K562 (cell line): ENCODE measurements around the gene SLC9C2. TPM values are rescaled to one million over a fixed set of nuclear protein-coding genes. Genes with fewer than 3 reads are reported as not detected.
"Not testable (repeated sequence)": the region's sequence is repeated elsewhere in the genome, so short reads cannot be mapped to it uniquely, and the experiment has no call there.

Source experiments
- ATAC-seq: fragments of 200-7000 bp; cut with Tn5 transposase; 3 replicates; pipeline ENCODE4 v1.9.1; 2020; ENCODE audit warnings: moderate library complexity
- BruUV-seq: library from RNA; stranded (reverse); fragments of 400-500 nt; replicated peaks from 2 replicates; lab custom pipeline; 2021; lab: Mats Ljungman, UMichigan
- CTCF ChIA-PET: fragments of 300-600 bp; formaldehyde crosslinking; extraction: SDS; loops from one replicate; lab custom pipeline; 2021; ENCODE audit warnings: low intra/inter-chr PET ratio; lab: Yijun Ruan, JAX
- POLR2A ChIA-PET: fragments of 300-600, 350-650 bp; sonication (Branson Sonifier 250); formaldehyde crosslinking; extraction: SDS; loops from one replicate; lab custom pipeline; 2021; ENCODE audit warnings: antibody characterized with exemption, inconsistent platforms; lab: Yijun Ruan, JAX
- DNase-seq, 4 experiments: peaks; one replicate each; pipeline versions ENCODE4 v3.0.0 to v3.0.0-alpha.2; 2011 to 2018; ENCODE audit warnings: low spot score in 3 of 4, mixed read lengths in 3 of 4; ENCODE audit errors: extremely low read depth in 1 of 4
- FAIRE-seq: peaks from 2 replicates; lab custom pipeline; 2011; peaks lifted over from hg19 to GRCh38; lab: Jason Lieb, UNC
- H2AFZ ChIP-seq: 2 replicates; pipeline ENCODE4 v1.6.0; 2011; ENCODE audit warnings: low read depth, low read length, control low read depth, inconsistent platforms
- H3K27ac ChIP-seq: fragments of 200-600 bp; 3 replicates; pipeline ENCODE4 v1.8.0; 2011; ENCODE audit warnings: low read depth, mild to moderate bottlenecking, control low read depth, inconsistent platforms, low read length, moderate library complexity, mixed read lengths; ENCODE audit errors: extremely low read depth
- H3K27me3 ChIP-seq, 2 experiments: fragments of 300-600 bp in 1 of 2; 2 replicates in 1 of 2; 3 replicates in 1 of 2; pipeline versions ENCODE4 v1.6.0 to v1.8.0; 2011; ENCODE audit warnings: inconsistent platforms in 2 of 2, low read length in 2 of 2, mild to moderate bottlenecking in 1 of 2, mixed read lengths in 1 of 2, moderate library complexity in 1 of 2; ENCODE audit not compliant: control insufficient read depth in 2 of 2, insufficient read depth in 2 of 2
- H3K36me3 ChIP-seq: fragments of 300-600 bp; 3 replicates; pipeline ENCODE4 v1.8.0; 2011; ENCODE audit warnings: mild to moderate bottlenecking, low read length, inconsistent platforms; ENCODE audit not compliant: control insufficient read depth, insufficient read depth
- H3K4me1 ChIP-seq, 2 experiments: fragments of 200-600 bp in 1 of 2; replicated peaks in 1 of 2; 2 replicates in 1 of 2; 3 replicates in 1 of 2; pipeline versions ENCODE4 v1.5.1 to v1.8.0; 2011; ENCODE audit warnings: inconsistent platforms in 2 of 2, low read length in 2 of 2, mild to moderate bottlenecking in 1 of 2, mixed read lengths in 1 of 2, moderate library complexity in 1 of 2; ENCODE audit not compliant: control insufficient read depth in 2 of 2, insufficient read depth in 2 of 2
- H3K4me2 ChIP-seq: 2 replicates; pipeline ENCODE4 v1.6.1; 2011; ENCODE audit warnings: low read length, control low read depth, inconsistent platforms, mixed read lengths; ENCODE audit not compliant: insufficient read depth
- H3K4me3 ChIP-seq: fragments of 200-600 bp; sonication (generic), shearing (Covaris generic); 2 replicates; pipeline ENCODE4 v1.5.1; 2016; ENCODE audit warnings: control low read depth, inconsistent platforms
- H3K79me2 ChIP-seq: fragments of 200-600 bp; 3 replicates; pipeline ENCODE4 v1.8.0; 2011; ENCODE audit warnings: low read length, inconsistent platforms; ENCODE audit not compliant: control insufficient read depth, insufficient read depth
- H3K9ac ChIP-seq, 2 experiments: 2 replicates each; pipeline versions ENCODE4 v1.6.0 to v1.6.1; 2011; ENCODE audit warnings: low read depth in 2 of 2, low read length in 2 of 2, control low read depth in 1 of 2, inconsistent platforms in 1 of 2, mild to moderate bottlenecking in 1 of 2, mixed read lengths in 1 of 2; ENCODE audit not compliant: insufficient read depth in 1 of 2
- H3K9me1 ChIP-seq: one replicate; pipeline ENCODE4 v1.6.0; 2011; ENCODE audit warnings: inconsistent platforms, mild to moderate bottlenecking, low read length, moderate library complexity; ENCODE audit not compliant: control insufficient read depth, insufficient read depth
- H3K9me3 ChIP-seq: replicated peaks from 2 replicates; pipeline ENCODE4 v1.5.1; 2011; ENCODE audit warnings: low read depth, low read length, inconsistent platforms; ENCODE audit not compliant: control insufficient read depth, insufficient read depth
- H4K20me1 ChIP-seq: replicated peaks from 2 replicates; pipeline ENCODE4 v1.6.1; 2011; ENCODE audit warnings: low read length, inconsistent platforms, mixed read lengths; ENCODE audit not compliant: control insufficient read depth, insufficient read depth
- CBX3 ChIP-seq, 2 experiments: IDR thresholded peaks; 1 replicate in 1 of 2; 2 replicates in 1 of 2; pipeline ENCODE4 v1.6.1; 2012; ENCODE audit warnings: inconsistent platforms in 2 of 2, low read length in 2 of 2, borderline replicate concordance in 1 of 2, control low read depth in 1 of 2
- CBX5 ChIP-seq: IDR thresholded peaks from 2 replicates; pipeline ENCODE4 v1.6.1; 2014; ENCODE audit warnings: low read depth, borderline replicate concordance
- TRIM28 ChIP-seq: fragments of 450-650 bp; IDR thresholded peaks from 2 replicates; pipeline ENCODE4 v1.6.1; 2017
- ZNF280A ChIP-seq: fragments of 450-650 bp; IDR thresholded peaks from 2 replicates; pipeline ENCODE4 v1.6.1; 2018; ENCODE audit warnings: mild to moderate bottlenecking, low read depth; ENCODE audit not compliant: partially characterized antibody
- WGBS: fragments of 100-300 bp; shearing (Covaris generic); methylation state at CpG from one replicate; pipeline ENCODE4 v1.1.6; 2016; ENCODE audit warnings: low coverage, mixed read lengths; ENCODE audit not compliant: insufficient coverage; ENCODE audit errors: missing lambda C conversion rate; 5-methylcytosine and 5-hydroxymethylcytosine counted together
- in situ Hi-C: fragments of 300-500 bp; cut with MboI; formaldehyde crosslinking; loops from 4 replicates; pipeline ENCODE4 v1.15.0; 2018; ENCODE audit warnings: inconsistent platforms, mixed read lengths
- intact Hi-C: fragments of 100-400 bp; cut with micrococcal nuclease; formaldehyde crosslinking; loops from 2 replicates; pipeline ENCODE4 v1.14.2; 2022
- polyA plus RNA-seq, 8 experiments: library from polyadenylated mRNA; depleted of rRNA in 4 of 8; stranded (reverse) in 5 of 8; unstranded in 3 of 8; fragments of >200 nt; fragmentation: Nextera tagmentation in 2 of 8; fragmentation: Illumina TruSeq in 1 of 8; extraction: Ambion mirVana in 2 of 8; extraction: Trizol in 1 of 8; gene quantifications; 2 replicates each; pipeline versions ENCODE4 v1.2.1 to v1.2.3, GENCODE V29; 2011 to 2014; ENCODE audit warnings: inconsistent platforms in 1 of 8, missing spikeins in 1 of 8
- total RNA-seq, 7 experiments: library from RNA; depleted of rRNA in 6 of 7; stranded (reverse); fragments of >200 nt in 6 of 7; fragmentation: Illumina TruSeq in 2 of 7; extraction: Trizol in 2 of 7; gene quantifications; 2 replicates each; pipeline versions ENCODE4 v1.2.1 to v1.2.3, GENCODE V29; 2011 to 2021; ENCODE audit warnings: low replicate concordance in 1 of 7

The SLC9C2 gene
- total and polyA plus RNA-seq, 9 of the 15 experiments (the other 6 are each of a cell fraction or from before 2014, with no cell fraction given): 0.11 to 0.22 (median 0.15) TPM; not detected in 5

- H3K9me1 ChIP-seq, H3K79me2 ChIP-seq, H3K4me3 ChIP-seq, H3K27me3 ChIP-seq, in situ Hi-C loops, CTCF ChIA-PET, FAIRE-seq, H3K9ac ChIP-seq, H3K27ac ChIP-seq, H4K20me1 ChIP-seq, ATAC-seq, H3K9me3 ChIP-seq, H3K4me1 ChIP-seq, BruUV-seq, intact Hi-C loops, DNase-seq, H2AFZ ChIP-seq, H3K4me2 ChIP-seq: not testable (repeated sequence)
- WGBS: 77% methylated on average over 8 of the region's 8 CpGs
- peak; percentile 70; the same call in 1 of the 2 replicates for TF ChIP-seq TRIM28
- TF ChIP-seq ZNF280A: peak; percentile 23
- TF ChIP-seq CBX5: 0 out of 2 replicates have a peak, but pooled peaks have one; percentile 52
- TF ChIP-seq CBX3 (IDR thresholded peaks at IDR 0.05; ENCODE audit: borderline replicate concordance in 1 of 2, low read length in 2 of 2): 0 out of 3 replicates have a peak, but pooled peaks of 1 of the 2 experiments have one; percentile 13
- H3K36me3 ChIP-seq: peaks cover 13% of the 10 kb centered on the region; the same call in 2 of the 3 replicates
- POLR2A ChIA-PET: interaction anchor here (0.6 to 1.0 kb wide), 3 partner anchors 12 to 37 kb away, joined by 3 read pairs; no protein-coding TSS in a partner anchor
These were observed 109.7 kb downstream of the SLC9C2 start for GRCh38 chr1:173493125-173493524.
